Astrocyte (in vitro differentiated cells and primary cell): Measurements from ENCODE around the gene MAPK8IP2. TPM values are rescaled to one million over a fixed set of nuclear protein-coding genes. Genes with fewer than 3 reads are reported as not detected.
A peak's percentile ranks its signal among the peaks of the same experiment; 100 is the strongest.

ENCODE experiments used
- DNase-seq: peaks from one replicate; pipeline ENCODE4 v3.0.0-alpha.2; 2010; ENCODE audit warnings: low read depth
- FAIRE-seq: peaks from 2 replicates; lab custom pipeline; 2011; peaks lifted over from hg19 to GRCh38; lab: Jason Lieb, UNC
- H2AFZ ChIP-seq: 2 replicates; pipeline ENCODE4 v1.6.0; 2012; ENCODE audit warnings: low read depth, low read length, inconsistent platforms
- H3K27ac ChIP-seq: 2 replicates; pipeline ENCODE4 v1.5.1; 2011; ENCODE audit warnings: low read depth, low read length, inconsistent platforms
- H3K27me3 ChIP-seq: 2 replicates; pipeline ENCODE4 v1.6.0; 2011; ENCODE audit warnings: low read length, inconsistent platforms; ENCODE audit not compliant: insufficient read depth
- H3K36me3 ChIP-seq: 2 replicates; pipeline ENCODE4 v1.5.1; 2011; ENCODE audit warnings: low read length, inconsistent platforms; ENCODE audit not compliant: insufficient read depth
- H3K4me1 ChIP-seq: 2 replicates; pipeline ENCODE4 v1.5.1; 2011; ENCODE audit warnings: low read length, inconsistent platforms; ENCODE audit not compliant: insufficient read depth
- H3K4me2 ChIP-seq: 2 replicates; pipeline ENCODE4 v1.6.0; 2012; ENCODE audit warnings: low read length, inconsistent platforms
- H3K4me3 ChIP-seq: 2 replicates; pipeline ENCODE4 v1.5.1; 2011; ENCODE audit warnings: low read depth, mild to moderate bottlenecking, low read length, inconsistent platforms; ENCODE audit not compliant: insufficient read depth
- H3K79me2 ChIP-seq: 2 replicates; pipeline ENCODE4 v1.6.0; 2012; ENCODE audit warnings: mild to moderate bottlenecking, low read length, inconsistent platforms; ENCODE audit not compliant: insufficient read depth
- H3K9ac ChIP-seq: 2 replicates; pipeline ENCODE4 v1.6.0; 2012; ENCODE audit warnings: mild to moderate bottlenecking, low read length, inconsistent platforms
- H3K9me3 ChIP-seq: 2 replicates; pipeline ENCODE4 v1.5.1; 2012; ENCODE audit warnings: low read depth, mild to moderate bottlenecking, low read length, inconsistent platforms; ENCODE audit not compliant: insufficient read depth
- H4K20me1 ChIP-seq: 2 replicates; pipeline ENCODE4 v1.6.0; 2012; ENCODE audit warnings: low read length, inconsistent platforms; ENCODE audit not compliant: insufficient read depth
- H3K27ac Mint-ChIP-seq: one replicate; pipeline ENCODE4 v1.8.0; 2021; ENCODE audit warnings: mild to moderate bottlenecking, mixed read lengths; ENCODE audit not compliant: unreplicated experiment
- H3K27me3 Mint-ChIP-seq: one replicate; pipeline ENCODE4 v1.8.0; 2021; ENCODE audit warnings: low read depth, mixed read lengths; ENCODE audit not compliant: unreplicated experiment
- H3K36me3 Mint-ChIP-seq: one replicate; pipeline ENCODE4 v1.8.0; 2021; ENCODE audit warnings: low read depth, mixed read lengths; ENCODE audit not compliant: unreplicated experiment
- H3K4me1 Mint-ChIP-seq: one replicate; pipeline ENCODE4 v1.8.0; 2021; ENCODE audit warnings: low read depth, mixed read lengths; ENCODE audit not compliant: unreplicated experiment
- H3K4me3 Mint-ChIP-seq: one replicate; pipeline ENCODE4 v1.8.0; 2021; ENCODE audit warnings: mild to moderate bottlenecking, moderate library complexity, mixed read lengths; ENCODE audit not compliant: unreplicated experiment
- H3K9me3 Mint-ChIP-seq: one replicate; pipeline ENCODE4 v1.8.0; 2021; ENCODE audit warnings: mild to moderate bottlenecking, mixed read lengths; ENCODE audit not compliant: unreplicated experiment
- CTCF ChIP-seq: IDR thresholded peaks from 2 replicates; pipeline ENCODE4 v1.5.1; 2011; ENCODE audit warnings: low read depth, mild to moderate bottlenecking, inconsistent platforms, low read length, moderate library complexity; ENCODE audit not compliant: insufficient read depth
- EZH2 ChIP-seq: IDR thresholded peaks from 2 replicates; pipeline ENCODE4 v1.6.1; 2012; ENCODE audit warnings: mild to moderate bottlenecking, low read length, inconsistent platforms; ENCODE audit not compliant: insufficient read depth
- total RNA-seq: library from RNA; stranded (reverse); gene quantifications from 2 replicates; pipeline ENCODE4 v1.2.1, GENCODE V29; 2021

The MAPK8IP2 gene
- total RNA-seq, 1 donor from 2014 or later = 4.7 TPM

- Mint-ChIP-seq H3K36me3 (peaks cover 5% of the 10 kb centered on the region), H3K4me3 (peak overlapping the region; percentile 27), H3K27me3 (peaks cover 25% of the 10 kb centered on the region), H3K27ac (no peak overlapping the region), H3K4me1 (peaks cover 1% of the 10 kb centered on the region), H3K9me3 (peaks cover 4% of the 10 kb centered on the region)
- H4K20me1 ChIP-seq = no peaks in the 10 kb centered on the region
- DNase-seq = no peak
- H3K36me3 ChIP-seq = no peaks in the 10 kb centered on the region
- H3K27me3 ChIP-seq = no peaks in the 10 kb centered on the region
- no peak for TF ChIP-seq CTCF
- TF ChIP-seq EZH2 = no peak
- no peak overlapping the region for H3K4me3 ChIP-seq
- H3K9me3 ChIP-seq = no peaks in the 10 kb centered on the region
- peaks cover 6% of the 10 kb centered on the region for H3K79me2 ChIP-seq
- no peak for FAIRE-seq
- H3K4me1 ChIP-seq = peaks cover 11% of the 10 kb centered on the region
- H3K4me2 ChIP-seq = no peak overlapping the region
- no peak overlapping the region for H3K9ac ChIP-seq
- no peak overlapping the region for H2AFZ ChIP-seq
- no peak overlapping the region for H3K27ac ChIP-seq
Observed at GRCh38 chr22:50585238-50585637, 15.4 kb upstream of the MAPK8IP2 start.

GRCh38 chr22:50585781-50586180, 14.8 kb upstream of the MAPK8IP2 start:
- Mint-ChIP-seq H3K4me3 (no peak overlapping the region), H3K4me1 (peaks cover 1% of the 10 kb centered on the region), H3K9me3 (peaks cover 4% of the 10 kb centered on the region), H3K27ac (no peak overlapping the region), H3K27me3 (peaks cover 25% of the 10 kb centered on the region), H3K36me3 (peaks cover 4% of the 10 kb centered on the region)
- H3K27ac ChIP-seq = no peak overlapping the region
- H3K36me3 ChIP-seq = no peaks in the 10 kb centered on the region
- no peak overlapping the region for H3K4me2 ChIP-seq
- no peak for FAIRE-seq
- TF ChIP-seq CTCF = no peak
- TF ChIP-seq EZH2 = no peak
- H3K9me3 ChIP-seq = no peaks in the 10 kb centered on the region
- no peak overlapping the region for H3K9ac ChIP-seq
- peaks cover 6% of the 10 kb centered on the region for H3K79me2 ChIP-seq
- no peak overlapping the region for H2AFZ ChIP-seq
- peaks cover 1% of the 10 kb centered on the region for H3K27me3 ChIP-seq
- peaks cover 11% of the 10 kb centered on the region for H3K4me1 ChIP-seq
- no peaks in the 10 kb centered on the region for H4K20me1 ChIP-seq
- no peak overlapping the region for H3K4me3 ChIP-seq
- DNase-seq = no peak

GRCh38 chr22:50586416-50586815, 14.2 kb upstream of the MAPK8IP2 start:
- FAIRE-seq (no peak), DNase-seq (no peak)
- no peak overlapping the region for H2AFZ ChIP-seq
- Mint-ChIP-seq H3K27ac (no peak overlapping the region), H3K36me3 (peaks cover 4% of the 10 kb centered on the region), H3K4me1 (peaks cover 1% of the 10 kb centered on the region), H3K4me3 (no peak overlapping the region), H3K27me3 (peaks cover 27% of the 10 kb centered on the region), H3K9me3 (peaks cover 4% of the 10 kb centered on the region)
- H3K79me2 ChIP-seq = peaks cover 6% of the 10 kb centered on the region
- H3K4me2 ChIP-seq = no peak overlapping the region
- TF ChIP-seq EZH2 (no peak), CTCF (no peak)
- H3K4me1 ChIP-seq = peaks cover 11% of the 10 kb centered on the region
- no peak overlapping the region for H3K4me3 ChIP-seq
- peaks cover 3% of the 10 kb centered on the region for H3K27me3 ChIP-seq
- no peaks in the 10 kb centered on the region for H3K9me3 ChIP-seq
- no peak overlapping the region for H3K27ac ChIP-seq
- no peaks in the 10 kb centered on the region for H3K36me3 ChIP-seq
- H4K20me1 ChIP-seq = no peaks in the 10 kb centered on the region
- no peak overlapping the region for H3K9ac ChIP-seq
